HG02884 (cell line): ENCODE data around the gene GIPC3.
A peak's percentile ranks its signal among the peaks of the same experiment; 100 is the strongest.
"Not testable (repeated sequence)": the region's sequence is repeated elsewhere in the genome, so short reads cannot be mapped to it uniquely, and the experiment has no call there.

ENCODE experiments used
- ATAC-seq: cut with Tn5 transposase; IDR thresholded peaks from one replicate; pipeline ENCODE4 v1.9.1; 2021; ENCODE audit warnings: mild to moderate bottlenecking, moderate library complexity; ENCODE audit not compliant: unreplicated experiment

GIPC3 gene

DNA sequence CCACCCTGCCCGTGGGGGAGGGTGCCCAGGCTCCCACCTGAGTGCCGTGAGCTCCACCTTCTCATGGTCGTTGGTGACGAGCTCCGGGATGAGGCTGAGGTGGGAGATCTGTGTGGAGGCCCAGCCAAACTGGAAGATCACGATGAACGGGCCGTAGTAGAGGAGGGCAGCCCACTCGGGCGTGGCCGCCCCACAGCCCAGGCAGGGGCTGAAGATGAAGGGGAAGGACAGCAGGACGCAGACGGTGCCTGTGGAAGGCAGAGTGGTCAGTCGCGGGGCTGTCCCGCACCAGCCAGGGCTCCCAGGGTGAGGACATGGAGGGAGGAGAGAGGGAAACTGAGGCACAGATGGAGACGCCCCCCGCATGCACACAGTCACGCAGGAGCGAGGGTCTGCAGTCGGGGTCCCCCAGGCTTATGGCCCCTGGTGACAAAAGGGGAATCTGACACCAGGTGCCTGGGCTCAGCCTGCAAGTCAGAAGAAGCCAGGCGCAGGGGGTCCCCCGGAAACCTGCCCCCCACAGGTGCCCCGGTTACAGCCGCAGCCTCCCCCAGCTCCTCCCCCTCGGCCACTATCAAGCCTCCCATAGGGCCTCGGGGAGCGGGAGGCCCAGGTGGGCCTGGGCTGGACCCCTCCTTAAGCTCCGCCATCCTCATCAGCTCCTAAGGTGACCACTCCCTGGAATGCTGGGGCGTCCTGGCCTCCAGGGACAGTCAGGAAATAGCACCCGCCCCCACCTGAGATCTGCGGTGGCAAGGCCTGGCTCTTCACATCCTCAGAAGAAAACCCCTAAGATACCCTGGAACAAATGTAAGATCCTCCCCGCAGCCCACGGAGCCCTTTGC lies 34.1 kb upstream of the GIPC3 start:
- no peak for ATAC-seq

- no peak for ATAC-seq
Observed at GRCh38 chr19:3551792-3552095, 33.5 kb upstream of the GIPC3 start.

DNA sequence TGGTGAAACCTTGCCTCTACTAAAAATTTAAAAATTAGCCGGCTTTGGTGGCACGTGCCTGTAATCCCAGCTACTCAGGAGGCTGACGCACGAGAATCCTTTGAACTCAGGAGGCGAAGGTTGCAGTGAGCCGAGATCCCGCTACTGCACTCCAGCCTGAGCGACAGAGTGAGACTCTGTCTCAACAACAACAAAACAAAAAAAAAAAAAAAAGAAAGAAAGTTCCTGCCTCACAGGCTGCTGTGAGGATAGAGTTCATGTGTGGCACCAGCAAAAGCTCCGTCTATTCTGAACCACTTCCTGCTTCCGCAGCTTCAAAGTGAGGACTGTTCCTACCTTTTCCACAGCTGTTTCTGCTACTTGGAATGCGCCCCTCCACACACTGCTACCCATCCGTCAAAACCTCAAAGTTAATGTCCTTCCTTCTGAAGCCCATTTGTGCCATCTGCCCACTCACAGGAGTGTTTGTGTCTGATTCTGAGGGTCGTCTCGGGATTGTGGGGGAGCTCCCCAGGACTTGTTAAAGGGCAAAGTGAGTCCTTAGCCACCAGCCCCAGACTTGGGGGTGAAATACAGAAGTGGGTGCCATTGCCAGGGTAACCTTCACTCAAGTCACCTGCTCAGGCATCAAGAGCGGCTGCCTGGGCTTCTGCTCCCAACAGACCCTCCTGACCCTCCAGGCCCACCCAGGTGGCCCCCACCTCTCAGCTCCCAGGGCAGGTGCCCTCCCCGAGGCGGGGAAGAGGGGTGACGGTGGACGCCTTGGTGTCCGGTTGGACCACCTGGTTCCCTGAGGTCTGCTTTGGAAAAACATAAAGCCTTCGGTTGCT lies 30.8 kb upstream of the GIPC3 start:
- no peak for ATAC-seq

GRCh38 chr19:3555653-3556422 lies 29.4 kb upstream of the GIPC3 start:
- ATAC-seq, result no peak

GRCh38 chr19:3556423-3556977 lies 28.8 kb upstream of the GIPC3 start:
- no peak for ATAC-seq

GRCh38 chr19:3556978-3557460 lies 28.3 kb upstream of the GIPC3 start:
- peak; percentile 22 for ATAC-seq

- ATAC-seq, result peak; percentile 60
Observed at GRCh38 chr19:3557461-3558248, 27.6 kb upstream of the GIPC3 start, which contains the start of gene MFSD12. MFSD12 (minus strand) TSS chr19:3557586; CDS start chr19:3557403, 183 bp downstream.

DNA sequence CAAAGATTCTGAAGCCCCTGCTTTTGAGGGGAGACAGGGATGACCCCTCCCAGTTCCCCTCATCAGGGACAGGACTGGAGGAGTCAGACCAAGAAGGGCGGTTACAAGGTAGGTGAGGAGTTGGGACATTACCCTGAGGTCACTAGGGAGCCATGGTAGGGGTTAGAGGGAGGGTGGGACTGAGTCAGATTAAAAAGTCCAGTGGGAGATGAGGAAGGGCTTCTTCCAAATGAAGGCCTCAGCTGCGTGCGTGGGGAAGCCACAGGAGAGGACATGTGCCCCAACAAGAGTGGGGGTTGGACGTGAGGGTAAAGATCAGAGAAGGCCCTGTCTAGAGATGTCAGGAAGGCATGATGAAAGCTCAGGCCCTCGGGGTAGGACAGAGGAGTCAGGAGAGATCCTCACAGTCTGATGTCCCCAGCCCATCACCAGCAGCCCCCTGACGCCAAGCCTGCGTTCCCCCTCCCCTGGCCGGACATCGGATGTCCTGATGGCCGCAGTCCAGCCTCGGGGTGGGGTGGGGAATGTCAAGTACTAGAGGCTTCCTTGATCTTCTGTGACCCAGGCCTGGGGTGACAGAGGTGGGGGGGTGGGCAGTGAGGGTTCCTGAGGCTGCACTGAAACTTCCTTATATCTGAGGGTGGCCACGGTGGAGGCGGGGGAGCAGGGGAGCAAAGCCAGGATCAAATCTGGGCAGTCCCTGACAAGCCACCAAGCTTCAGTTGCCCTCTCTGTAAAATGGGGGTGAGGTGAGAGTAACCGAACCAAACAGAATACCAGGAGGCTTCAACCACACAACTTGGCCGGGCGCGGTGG lies 21.4 kb upstream of the GIPC3 start:
- ATAC-seq, result no peak

GRCh38 chr19:3565139-3565538 lies 20.1 kb upstream of the GIPC3 start:
- no peak for ATAC-seq

- not testable (repeated sequence) for ATAC-seq
Observed at GRCh38 chr19:3570042-3570441, 15.2 kb upstream of the GIPC3 start.

DNA sequence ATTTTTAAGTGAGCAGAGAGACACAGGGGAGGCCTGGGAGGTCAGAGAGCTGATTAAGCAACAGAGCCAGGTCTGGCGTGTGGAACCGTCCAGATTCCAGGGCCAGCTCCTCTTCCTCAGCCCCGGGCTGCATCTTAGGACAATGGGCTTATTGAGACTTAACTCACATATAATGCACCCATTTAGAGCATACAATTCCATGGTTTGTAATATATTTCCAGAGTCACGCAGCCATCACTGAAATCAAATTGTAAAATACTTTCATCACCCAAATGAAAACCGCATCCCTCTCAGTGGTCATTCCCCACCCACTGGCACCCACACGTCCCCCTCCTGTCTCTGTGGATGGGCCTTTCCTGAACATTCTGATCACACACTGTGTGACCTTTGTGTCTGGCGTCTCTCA lies 14.7 kb upstream of the GIPC3 start:
- no peak for ATAC-seq

DNA sequence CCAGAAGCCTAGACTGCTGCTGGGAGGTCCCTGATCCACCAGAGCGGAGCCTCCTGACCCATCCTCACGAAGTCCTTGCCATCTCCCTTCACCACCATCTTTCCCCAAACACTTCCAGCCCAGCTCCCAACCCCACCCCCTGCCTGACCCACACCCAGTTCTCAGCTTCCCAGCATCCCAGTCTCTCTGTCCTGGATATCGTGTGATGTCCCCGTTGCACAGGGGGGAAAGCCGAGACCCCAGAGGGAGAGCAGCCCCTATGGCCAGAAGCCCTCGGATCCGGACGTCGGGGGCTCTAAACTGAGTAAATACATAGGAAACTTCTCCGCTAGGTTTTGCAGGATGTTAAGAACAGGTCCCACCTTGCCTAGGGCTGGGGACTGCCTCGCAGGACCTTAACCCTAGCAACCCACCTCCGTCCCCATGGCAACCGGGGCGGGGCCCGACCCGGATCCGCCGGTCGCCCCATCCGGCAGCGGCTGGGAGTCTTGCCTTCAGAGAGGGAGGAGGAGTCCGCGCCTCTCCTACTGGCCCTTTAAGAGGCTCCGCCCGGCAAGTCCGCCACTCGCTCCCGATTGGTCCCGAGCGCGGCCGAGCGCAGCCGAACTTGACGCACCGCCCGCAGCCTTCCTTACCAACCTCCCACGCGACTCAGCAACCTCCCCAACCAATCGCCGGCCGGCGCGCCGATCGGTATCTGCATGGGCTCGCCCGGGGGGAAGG lies 13.0 kb upstream of the GIPC3 start:
- peak; percentile 81 for ATAC-seq

DNA sequence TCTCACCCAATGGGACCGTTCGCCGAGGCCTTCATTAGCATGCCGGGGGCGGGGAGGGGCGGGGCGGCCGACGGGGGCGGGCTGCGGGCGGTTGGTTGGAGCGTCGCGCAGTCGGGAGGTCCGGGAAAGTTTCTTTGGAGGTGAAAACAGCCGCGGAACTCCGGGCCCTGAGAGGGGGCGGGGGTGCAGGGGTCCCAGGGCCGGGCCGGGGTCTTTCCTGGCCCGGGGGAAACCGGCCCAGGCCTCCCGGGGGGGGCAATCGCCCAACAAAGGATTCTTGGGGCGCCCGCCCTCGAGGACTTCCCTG lies 12.5 kb upstream of the GIPC3 start, which contains the start of gene HMG20B:
Gene HMG20B, plus strand, starts transcription at position 90 of the 307 bp plus-strand sequence. CDS start 366 bp downstream, outside the sequence.
- no peak for ATAC-seq

DNA sequence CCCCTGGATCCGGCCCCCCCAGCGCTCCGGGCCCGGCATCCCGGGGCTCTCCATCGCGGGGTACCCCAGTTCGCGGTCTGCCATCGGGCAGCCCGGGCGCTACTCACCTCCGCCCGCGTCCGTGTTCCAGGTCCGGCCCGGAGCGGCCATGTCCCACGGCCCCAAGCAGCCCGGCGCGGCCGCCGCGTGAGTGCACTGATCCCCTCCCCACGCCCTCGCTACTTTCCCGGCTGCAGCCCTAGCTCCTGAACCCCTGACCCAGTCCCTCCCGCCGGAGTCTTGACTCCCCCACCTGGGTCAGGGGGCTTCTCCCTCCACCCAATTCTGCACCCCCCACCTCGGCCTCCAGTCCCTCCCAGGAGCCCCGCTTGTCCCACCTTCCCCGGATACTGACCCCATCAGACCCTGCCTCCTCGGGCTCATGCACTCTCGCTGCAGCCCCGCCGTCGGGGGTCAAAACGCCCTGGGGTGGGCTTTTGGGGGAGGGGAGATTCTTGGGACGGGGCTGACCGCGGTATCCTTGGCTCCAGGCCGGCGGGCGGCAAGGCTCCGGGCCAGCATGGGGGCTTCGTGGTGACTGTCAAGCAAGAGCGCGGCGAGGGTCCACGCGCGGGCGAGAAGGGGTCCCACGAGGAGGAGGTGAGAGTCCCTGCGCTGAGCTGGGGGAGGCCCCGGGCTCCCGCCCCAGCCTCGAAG lies 12.0 kb upstream of the GIPC3 start:
- peak; percentile 6 for ATAC-seq

DNA sequence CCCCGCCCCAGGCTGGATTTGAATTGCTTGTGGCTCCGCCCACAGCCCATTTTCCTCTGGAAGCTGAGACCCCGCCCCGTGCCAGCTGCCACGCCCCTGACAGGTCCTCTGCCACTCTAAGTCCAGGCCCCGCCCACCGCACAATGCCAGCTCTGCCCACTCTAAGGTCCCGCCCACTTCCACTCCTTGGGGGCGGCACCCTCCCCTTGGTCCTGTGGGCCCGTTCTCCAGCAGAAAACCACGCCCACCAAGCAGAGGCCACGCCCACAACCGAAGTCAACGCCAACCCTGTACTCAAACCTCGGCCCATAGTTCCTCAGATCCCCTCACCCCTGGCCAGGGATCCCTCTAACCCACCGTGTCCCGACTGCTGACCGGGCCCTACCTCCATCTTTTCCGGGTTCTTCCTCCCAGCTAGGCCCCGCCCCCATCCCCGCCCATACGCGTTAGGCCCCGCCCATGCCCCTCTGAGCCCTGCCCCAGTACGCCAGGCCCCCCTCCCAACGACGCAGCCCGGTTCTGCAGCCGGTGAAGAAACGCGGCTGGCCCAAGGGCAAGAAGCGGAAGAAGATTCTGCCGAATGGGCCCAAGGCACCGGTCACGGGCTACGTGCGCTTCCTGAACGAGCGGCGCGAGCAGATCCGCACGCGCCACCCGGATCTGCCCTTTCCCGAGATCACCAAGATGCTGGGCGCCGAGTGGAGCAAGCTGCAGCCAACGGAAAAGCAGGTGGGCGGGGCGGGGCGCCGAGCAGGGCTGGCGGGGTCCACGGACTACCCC lies 11.2 kb upstream of the GIPC3 start:
- no peak for ATAC-seq

DNA sequence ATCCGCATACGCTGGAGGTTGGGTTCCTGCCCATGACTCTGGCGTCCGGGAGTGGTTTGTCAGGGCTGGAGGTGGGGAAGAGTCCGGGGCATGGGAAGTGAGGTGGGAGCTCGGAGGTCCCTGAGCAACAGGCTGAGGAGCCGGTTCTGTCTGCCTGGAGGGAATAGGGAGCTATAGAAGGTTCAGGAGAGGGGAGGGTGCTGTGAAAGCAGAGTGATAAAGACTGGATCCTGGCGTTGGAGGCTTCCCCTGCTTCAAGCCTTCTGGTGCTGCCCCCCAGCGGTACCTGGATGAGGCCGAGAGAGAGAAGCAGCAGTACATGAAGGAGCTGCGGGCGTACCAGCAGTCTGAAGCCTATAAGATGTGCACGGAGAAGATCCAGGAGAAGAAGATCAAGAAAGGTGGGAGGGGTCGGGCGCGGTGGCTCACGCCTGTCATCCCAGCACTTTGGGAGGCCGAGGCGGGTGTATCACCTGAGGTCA lies 10.0 kb upstream of the GIPC3 start:
- no peak for ATAC-seq
